ENCODE data around the gene BICC1.

GRCh38 chr10:58632216-58632615 lies 119.5 kb downstream of the BICC1 start:
- TF ChIP-seq, protein P1, sequence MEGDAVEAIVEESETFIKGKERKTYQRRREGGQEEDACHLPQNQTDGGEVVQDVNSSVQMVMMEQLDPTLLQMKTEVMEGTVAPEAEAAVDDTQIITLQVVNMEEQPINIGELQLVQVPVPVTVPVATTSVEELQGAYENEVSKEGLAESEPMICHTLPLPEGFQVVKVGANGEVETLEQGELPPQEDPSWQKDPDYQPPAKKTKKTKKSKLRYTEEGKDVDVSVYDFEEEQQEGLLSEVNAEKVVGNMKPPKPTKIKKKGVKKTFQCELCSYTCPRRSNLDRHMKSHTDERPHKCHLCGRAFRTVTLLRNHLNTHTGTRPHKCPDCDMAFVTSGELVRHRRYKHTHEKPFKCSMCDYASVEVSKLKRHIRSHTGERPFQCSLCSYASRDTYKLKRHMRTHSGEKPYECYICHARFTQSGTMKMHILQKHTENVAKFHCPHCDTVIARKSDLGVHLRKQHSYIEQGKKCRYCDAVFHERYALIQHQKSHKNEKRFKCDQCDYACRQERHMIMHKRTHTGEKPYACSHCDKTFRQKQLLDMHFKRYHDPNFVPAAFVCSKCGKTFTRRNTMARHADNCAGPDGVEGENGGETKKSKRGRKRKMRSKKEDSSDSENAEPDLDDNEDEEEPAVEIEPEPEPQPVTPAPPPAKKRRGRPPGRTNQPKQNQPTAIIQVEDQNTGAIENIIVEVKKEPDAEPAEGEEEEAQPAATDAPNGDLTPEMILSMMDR (conservative IDR thresholded peaks at IDR 0.05): no peak
- TF ChIP-seq ZFX (IDR thresholded peaks at IDR 0.05): no peak
